NCI-H146 treated with DMSO at 0.1 percent for 48 hours (cell line): ENCODE measurements around the gene STRA6.

ENCODE experiments used
- DNase-seq: peaks from one replicate; lab custom pipeline; 2025; ENCODE audit not compliant: unreplicated experiment; lab: John Stamatoyannopoulos, UW

The STRA6 gene

GRCh38 chr15:74227968-74228722 is 25.6 kb upstream of the STRA6 start:
- DNase-seq = no peak

- DNase-seq = no peak
These were observed 24.4 kb upstream of the STRA6 start for GRCh38 chr15:74226761-74227540.

- no peak for DNase-seq
These were observed 23.3 kb upstream of the STRA6 start for GRCh38 chr15:74225928-74226327.

- no peak for DNase-seq
These were observed 19.9 kb upstream of the STRA6 start for GRCh38 chr15:74222240-74223119.

GRCh38 chr15:74221399-74222239 is 19.0 kb upstream of the STRA6 start:
- DNase-seq = no peak

- DNase-seq = no peak
These were observed 18.1 kb upstream of the STRA6 start for GRCh38 chr15:74220475-74221248.

GRCh38 chr15:74217907-74218885 is 15.6 kb upstream of the STRA6 start:
- DNase-seq = no peak

GRCh38 chr15:74216949-74217348 is 14.4 kb upstream of the STRA6 start:
- no peak for DNase-seq

GRCh38 chr15:74215958-74216357 is 13.4 kb upstream of the STRA6 start:
- DNase-seq = no peak

- no peak for DNase-seq
These were observed 11.9 kb upstream of the STRA6 start for GRCh38 chr15:74214324-74215021.

GRCh38 chr15:74213858-74214284 is 11.3 kb upstream of the STRA6 start:
- no peak for DNase-seq

GRCh38 chr15:74212494-74212893 is 9.9 kb upstream of the STRA6 start:
- DNase-seq = no peak

GRCh38 chr15:74211656-74212055 is 9.1 kb upstream of the STRA6 start:
- DNase-seq = no peak

- DNase-seq = no peak
These were observed 8.1 kb upstream of the STRA6 start for GRCh38 chr15:74210729-74211128.

GRCh38 chr15:74209997-74210671 is 7.5 kb upstream of the STRA6 start:
- no peak for DNase-seq

- DNase-seq = no peak
These were observed 7.0 kb upstream of the STRA6 start for GRCh38 chr15:74209560-74209958.

- no peak for DNase-seq
These were observed 6.4 kb upstream of the STRA6 start for GRCh38 chr15:74208901-74209559.
